Stomach (tissue), 9 donors: ENCODE data around the gene GOLGA8N. TPM values are rescaled to one million over a fixed set of nuclear protein-coding genes. Genes with fewer than 3 reads are reported as not detected.

Experiments
- DNase-seq, 2 donors: peaks; one replicate each; pipeline versions ENCODE4 v3.0.0 to v3.0.0-alpha.2; 2013 to 2019
- H3K27ac ChIP-seq, 5 donors: fragments of 200-600 bp in 4 of 5; sonication (generic) in 4 of 5; one replicate each; pipeline ENCODE4 v1.5.1; 2013 to 2019; ENCODE audit warnings: mild to moderate bottlenecking in 1 of 5, moderate library complexity in 1 of 5
- H3K27me3 ChIP-seq, 3 donors: fragments of 200-600 bp; sonication (generic); one replicate each; pipeline ENCODE4 v1.5.1; 2017 to 2019; ENCODE audit warnings: mixed run types in 1 of 3
- H3K36me3 ChIP-seq, 4 donors: fragments of 200-600 bp; sonication (generic); 1 replicate in 3 of 4; 2 replicates in 1 of 4; pipeline ENCODE4 v1.5.1; 2016 to 2019
- H3K4me1 ChIP-seq, 4 donors: fragments of 200-600 bp; sonication (generic); one replicate each; pipeline ENCODE4 v1.5.1; 2016 to 2019
- H3K4me3 ChIP-seq, 4 donors: fragments of 200-600 bp; sonication (generic) in 3 of 4; one replicate each; pipeline ENCODE4 v1.5.1; 2016 to 2019; ENCODE audit warnings: mild to moderate bottlenecking in 1 of 4
- H3K9me3 ChIP-seq, 4 donors: fragments of 200-600 bp; sonication (generic); one replicate each; pipeline ENCODE4 v1.5.1; 2016 to 2019
- CTCF ChIP-seq, 7 experiments: fragments of 450-650 bp in 4 of 7; fragments of 200-600 bp in 3 of 7; sonication (generic) in 3 of 7; IDR thresholded peaks; one replicate each; pipeline ENCODE4 v1.5.1; 2016 to 2019; ENCODE audit warnings: antibody characterized with exemption in 7 of 7, control low read depth in 2 of 7, mild to moderate bottlenecking in 1 of 7
- EP300 ChIP-seq: sonication (generic); formaldehyde crosslinking; IDR thresholded peaks from one replicate; pipeline ENCODE4 v1.6.1; 2017; ENCODE audit warnings: antibody characterized with exemption
- POLR2A ChIP-seq, 4 donors: fragments of 450-650 bp; IDR thresholded peaks; one replicate each; pipeline ENCODE4 v1.6.1; 2016; ENCODE audit warnings: antibody characterized with exemption in 4 of 4, control low read depth in 2 of 4, mild to moderate bottlenecking in 1 of 4, moderate library complexity in 1 of 4
- POLR2AphosphoS5 ChIP-seq, 3 donors: sonication (generic); formaldehyde crosslinking; IDR thresholded peaks; one replicate each; pipeline ENCODE4 v1.6.1; 2016; ENCODE audit warnings: antibody characterized with exemption in 3 of 3
- WGBS, 5 donors: extraction: QIAGEN DNeasy Blood & Tissue Kit in 3 of 5; methylation state at CpG; one replicate each; pipeline versions ENCODE4 v1.1.5 to v1.1.7; 2013 to 2018; 5-methylcytosine and 5-hydroxymethylcytosine counted together
- intact Hi-C: fragments of 100-400 bp; cut with DNase I; formaldehyde crosslinking; loops from one replicate; pipeline ENCODE4 v1.15.1; 2023; ENCODE audit warnings: low total_unique reads
- polyA plus RNA-seq, 3 donors: library from polyadenylated mRNA; stranded (reverse); fragments of 200-250 nt; gene quantifications; one replicate each; pipeline ENCODE4 v1.2.3, GENCODE V29; 2013
- small RNA-seq, 4 donors: library from RNA; depleted of rRNA; stranded (forward); fragments of <200 nt; gene quantifications; one replicate each; pipeline ENCODE3, GENCODE V24; 2016
- total RNA-seq, 5 donors: library from RNA; depleted of rRNA; stranded (reverse); fragments of >200 nt; gene quantifications; one replicate each; pipeline versions ENCODE4 v1.1.0 to v1.2.3, GENCODE V29; 2014 to 2016
- donor health status: healthy with polysubstance abuse.
- donor health status: Bipolar disorder and iron deficiency.
- donor health status: healthy.

GOLGA8N gene
- total and polyA plus RNA-seq, 8 donors = 1.4 to 17.8 (median 4.2) TPM

- intact Hi-C loops = no loop called here
- no peak for DNase-seq
- H3K9me3 ChIP-seq = no peaks in the 10 kb centered on the region
- no peak overlapping the region for H3K27ac ChIP-seq
- no peaks in the 10 kb centered on the region for H3K27me3 ChIP-seq
- peaks cover 0 to 25% (median 6%) of the 10 kb centered on the region in 4 donors for H3K4me1 ChIP-seq
- no peaks in the 10 kb centered on the region for H3K36me3 ChIP-seq
- TF ChIP-seq EP300 (no peak), CTCF (IDR thresholded peaks at IDR 0.05) (no peak), POLR2AphosphoS5 (IDR thresholded peaks at IDR 0.05) (no peak), POLR2A (IDR thresholded peaks at IDR 0.05) (no peak)
- 83 to 94% (median 89%) methylated on average over 9 of the region's 9 CpGs for WGBS, 5 donors
- H3K4me3 ChIP-seq = no peak overlapping the region
Observed at GRCh38 chr15:32656496-32656895, 63.2 kb downstream of the GOLGA8N start.

Small RNA genes within 50 kb of the gene (small RNA-seq; reads per million reads assigned to genes)
- 0 reads per million in 4 donors for gene RN7SL286P

Other genes with a start within 250 kb of the GOLGA8N start
- not detected for gene GOLGA8K, start 190.2 kb upstream of the GOLGA8N start, total RNA-seq
- gene GOLGA8K, start 190.2 kb upstream of the GOLGA8N start, polyA plus RNA-seq = under 1 TPM; 0.08 to 0.61 (median 0.37) TPM
- 1 to 10 TPM in 1 of 5 donors, not detected in 4; 1.7 TPM for gene GOLGA8O, start 137.8 kb upstream of the GOLGA8N start, total RNA-seq
- under 1 TPM; 0.08 to 0.76 (median 0.37) TPM for gene GOLGA8O, start 137.8 kb upstream of the GOLGA8N start, polyA plus RNA-seq
- gene ARHGAP11A, start 22.0 kb downstream of the GOLGA8N start, total RNA-seq = 10 to 100 TPM in 3 of 5 donors, 1 to 10 TPM in 2; 2.2 to 13.9 (median 11.4) TPM
- gene ARHGAP11A, start 22.0 kb downstream of the GOLGA8N start, polyA plus RNA-seq = 1 to 10 TPM; 3.2 to 6.2 (median 6.1) TPM
- gene SCG5, start 48.3 kb downstream of the GOLGA8N start, total RNA-seq = 10 to 100 TPM in 1 of 5 donors, 1 to 10 TPM in 1, not detected in 3; 2.9 to 16.5 TPM
- 1 to 10 TPM; 1.4 to 7.3 (median 3.9) TPM for gene SCG5, start 48.3 kb downstream of the GOLGA8N start, polyA plus RNA-seq
- gene GREM1, start 124.5 kb downstream of the GOLGA8N start, total RNA-seq = 10 to 100 TPM in 3 of 5 donors, 1 to 10 TPM in 2; 5.3 to 50.0 (median 13.0) TPM
- gene GREM1, start 124.5 kb downstream of the GOLGA8N start, polyA plus RNA-seq = 10 to 100 TPM in 2 of 3 donors, 1 to 10 TPM in 1; 4.0 to 22.2 (median 14.6) TPM